ENCODE results near the gene CXCL6.

DNA sequence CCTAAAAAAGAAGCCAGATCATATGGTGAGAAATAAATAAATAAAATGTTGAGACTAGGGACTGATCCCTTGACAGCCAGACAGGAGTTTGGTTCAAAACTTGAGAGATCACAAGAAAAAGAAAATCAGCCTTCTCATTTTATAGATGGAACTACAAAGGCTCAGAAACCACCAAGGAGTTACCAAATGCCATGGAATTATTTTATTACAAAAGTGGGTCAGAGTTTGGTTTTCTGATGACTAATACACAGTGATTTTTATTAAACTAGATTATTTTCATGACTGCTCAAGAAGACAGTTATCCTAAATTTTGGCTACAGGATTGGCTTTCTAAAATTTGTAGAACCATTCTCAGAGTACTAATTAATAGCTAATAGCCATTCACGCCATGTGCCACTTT, 38.9 kb downstream of the CXCL6 start:
- TF ChIP-seq CTCF (conservative IDR thresholded peaks at IDR 0.05 in 1 of 2, IDR thresholded peaks at IDR 0.05 in 1 of 2; ENCODE audit: extremely low read depth in 1 of 2, insufficient read depth in 1 of 2, low read depth in 1 of 2, low read length in 2 of 2) (no peak), EZH2 (IDR thresholded peaks at IDR 0.05; ENCODE audit: borderline replicate concordance, low read length) (no peak)
